ENCODE results near the gene TEDC2. TPM values are rescaled to one million over a fixed set of nuclear protein-coding genes. Genes with fewer than 3 reads are reported as not detected.

Gene TEDC2
- total RNA-seq, result 5.6 and 13.6 TPM in 2 replicates

GRCh38 chr16:2459647-2460390, at the start of gene TEDC2:
Gene TEDC2, plus strand, starts transcription at chr16:2460109. Its CDS starts 36 bp downstream, at chr16:2460145.

GRCh38 chr16:2429034-2429770, 30.7 kb upstream of the TEDC2 start, which contains the start of gene CCNF:
Gene CCNF, plus strand, starts transcription at chr16:2429447. Its CDS starts 35 bp downstream, at chr16:2429482.

GRCh38 chr16:2471016-2471652, 11.2 kb downstream of the TEDC2 start, which contains the start of gene NTN3:
Gene NTN3, plus strand, starts transcription at chr16:2471297. Its CDS starts 405 bp downstream, at chr16:2471702.

GRCh38 chr16:2474877-2475412, 15.0 kb downstream of the TEDC2 start, which contains the start of gene TBC1D24:
Gene TBC1D24, plus strand, starts transcription at chr16:2475127. Its CDS starts 21,022 bp downstream, at chr16:2496149.

GRCh38 chr16:2513405-2514332, 53.8 kb downstream of the TEDC2 start, which contains the start of gene ATP6V0C:
Gene ATP6V0C, plus strand, starts transcription at chr16:2513952. Its CDS starts 152 bp downstream, at chr16:2514104.

Other genes with a start within 250 kb of the TEDC2 start
- 1.7 and 4.9 TPM in 2 replicates for gene BRICD5, start 249.2 kb upstream of the TEDC2 start, total RNA-seq
- gene PGP, start 245.3 kb upstream of the TEDC2 start, total RNA-seq, result 14.1 and 24.5 TPM in 2 replicates
- 37.0 and 38.0 TPM in 2 replicates for gene E4F1, start 236.5 kb upstream of the TEDC2 start, total RNA-seq
- gene DNASE1L2, start 223.7 kb upstream of the TEDC2 start, total RNA-seq, result 0.44 and 0.87 TPM in 2 replicates
- gene ECI1, start 208.5 kb upstream of the TEDC2 start, total RNA-seq, result 51.1 and 60.7 TPM in 2 replicates
- gene RNPS1, start 192.0 kb upstream of the TEDC2 start, total RNA-seq, result 50.1 and 82.1 TPM in 2 replicates
- 0.89 and 1.5 TPM in 2 replicates for gene ABCA3, start 119.4 kb upstream of the TEDC2 start, total RNA-seq
- 13.7 and 48.0 TPM in 2 replicates for gene CCNF, start 30.7 kb upstream of the TEDC2 start, total RNA-seq
- 0.89 and 2.4 TPM in 2 replicates for gene NTN3, start 11.2 kb downstream of the TEDC2 start, total RNA-seq
- gene TBC1D24, start 15.0 kb downstream of the TEDC2 start, total RNA-seq, result 20.9 and 24.6 TPM in 2 replicates
- gene ATP6V0C, start 53.8 kb downstream of the TEDC2 start, total RNA-seq, result 13.2 and 13.5 TPM in 2 replicates
- 78.5 and 97.8 TPM in 2 replicates for gene AMDHD2, start 60.3 kb downstream of the TEDC2 start, total RNA-seq
- 0.12 TPM in 1 of 2 replicates, not detected in the other for gene CEMP1, start 71.3 kb downstream of the TEDC2 start, total RNA-seq
- 23.1 and 27.8 TPM in 2 replicates for gene PDPK1, start 77.9 kb downstream of the TEDC2 start, total RNA-seq
- 24.7 and 26.1 TPM in 2 replicates for gene KCTD5, start 222.4 kb downstream of the TEDC2 start, total RNA-seq

Data from uterine smooth muscle cell (primary cell).